CD4-positive, CD25-positive, alpha-beta regulatory T cell (primary cell): ENCODE results near the gene MAS1L. TPM values are rescaled to one million over a fixed set of nuclear protein-coding genes. Genes with fewer than 3 reads are reported as not detected.
A peak's percentile ranks its signal among the peaks of the same experiment; 100 is the strongest.

Experiments
- ATAC-seq, 2 donors: fragments of 150-1000 bp; cut with Tn5 transposase; one replicate each; pipeline ENCODE4 v1.10.0; 2021; ENCODE audit warnings: low read depth in 2 of 2, moderate number of reproducible peaks in 2 of 2, moderate library complexity in 1 of 2
- DNase-seq, 3 donors: peaks; one replicate each; pipeline versions ENCODE4 v3.0.0 to v3.0.0-alpha.2; 2012 to 2022; ENCODE audit warnings: mixed read lengths in 1 of 3
- H3K27ac ChIP-seq: one replicate; pipeline ENCODE4 v1.7.0; 2013; ENCODE audit warnings: mild to moderate bottlenecking, low read length; ENCODE audit not compliant: insufficient read depth, poor library complexity, severe bottlenecking
- H3K27me3 ChIP-seq: one replicate; pipeline ENCODE4 v1.7.0; 2013; ENCODE audit warnings: low read length; ENCODE audit not compliant: control insufficient read depth, insufficient read depth
- H3K36me3 ChIP-seq: one replicate; pipeline ENCODE4 v1.7.0; 2013; ENCODE audit warnings: mild to moderate bottlenecking, low read length, moderate library complexity; ENCODE audit not compliant: control insufficient read depth, insufficient read depth
- H3K4me1 ChIP-seq: 2 replicates; pipeline ENCODE4 v1.7.0; 2013; ENCODE audit warnings: mild to moderate bottlenecking, low read length; ENCODE audit not compliant: insufficient read depth, control insufficient read depth, poor library complexity, severe bottlenecking
- H3K4me3 ChIP-seq: one replicate; pipeline ENCODE4 v1.7.0; 2013; ENCODE audit warnings: low read depth, mild to moderate bottlenecking, low read length, moderate library complexity
- H3K9me3 ChIP-seq, 2 experiments: 1 replicate in 1 of 2; 2 replicates in 1 of 2; pipeline ENCODE4 v1.7.0; 2013; ENCODE audit warnings: low read length in 2 of 2, mild to moderate bottlenecking in 1 of 2, moderate library complexity in 1 of 2; ENCODE audit not compliant: control insufficient read depth in 2 of 2
- H3K27ac Mint-ChIP-seq, 3 donors: one replicate each; pipeline ENCODE4 v1.8.0; 2020 to 2022; ENCODE audit warnings: mild to moderate bottlenecking in 3 of 3, mixed read lengths in 3 of 3, moderate library complexity in 2 of 3
- H3K27me3 Mint-ChIP-seq: one replicate; pipeline ENCODE4 v1.8.0; 2022; ENCODE audit warnings: mild to moderate bottlenecking, mixed read lengths
- H3K36me3 Mint-ChIP-seq: one replicate; pipeline ENCODE4 v1.8.0; 2020; ENCODE audit warnings: mixed read lengths
- H3K4me1 Mint-ChIP-seq, 4 donors: one replicate each; pipeline ENCODE4 v1.8.0; 2020 to 2022; ENCODE audit warnings: mixed read lengths in 4 of 4, mild to moderate bottlenecking in 1 of 4
- H3K4me3 Mint-ChIP-seq, 4 donors: one replicate each; pipeline ENCODE4 v1.8.0; 2020 to 2022; ENCODE audit warnings: mild to moderate bottlenecking in 4 of 4, mixed read lengths in 4 of 4, moderate library complexity in 3 of 4
- H3K9me3 Mint-ChIP-seq, 7 donors: one replicate each; pipeline ENCODE4 v1.8.0; 2020 to 2022; ENCODE audit warnings: mixed read lengths in 7 of 7, mild to moderate bottlenecking in 3 of 7, moderate library complexity in 2 of 7
- polyA plus RNA-seq, 4 donors: library from polyadenylated mRNA; unstranded; fragments of 300-500 nt; fragmentation: Illumina TruSeq; gene quantifications; one replicate each; pipeline ENCODE4 v1.2.3, GENCODE V29; 2021
- total RNA-seq: library from RNA; stranded (reverse); gene quantifications from one replicate; pipeline ENCODE4 v1.2.3, GENCODE V29; 2022

The MAS1L gene, protein sequence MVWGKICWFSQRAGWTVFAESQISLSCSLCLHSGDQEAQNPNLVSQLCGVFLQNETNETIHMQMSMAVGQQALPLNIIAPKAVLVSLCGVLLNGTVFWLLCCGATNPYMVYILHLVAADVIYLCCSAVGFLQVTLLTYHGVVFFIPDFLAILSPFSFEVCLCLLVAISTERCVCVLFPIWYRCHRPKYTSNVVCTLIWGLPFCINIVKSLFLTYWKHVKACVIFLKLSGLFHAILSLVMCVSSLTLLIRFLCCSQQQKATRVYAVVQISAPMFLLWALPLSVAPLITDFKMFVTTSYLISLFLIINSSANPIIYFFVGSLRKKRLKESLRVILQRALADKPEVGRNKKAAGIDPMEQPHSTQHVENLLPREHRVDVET
- total RNA-seq (not detected), polyA plus RNA-seq (not detected)

DNA sequence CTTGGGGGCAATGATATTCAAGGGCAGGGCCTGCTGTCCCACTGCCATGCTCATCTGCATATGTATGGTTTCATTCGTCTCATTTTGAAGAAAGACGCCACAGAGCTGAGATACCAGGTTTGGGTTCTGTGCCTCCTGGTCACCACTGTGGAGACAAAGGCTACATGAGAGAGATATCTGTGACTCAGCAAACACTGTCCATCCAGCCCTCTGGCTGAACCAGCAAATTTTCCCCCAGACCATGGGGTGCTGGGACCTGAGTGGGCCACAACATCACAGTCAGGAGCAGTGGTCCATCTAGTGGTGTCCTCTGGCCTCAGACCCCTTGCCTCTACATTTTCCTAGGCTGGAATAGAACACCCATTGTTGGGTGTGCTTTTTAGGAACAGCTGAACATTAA is at the start of gene MAS1L:
MAS1L (minus strand) TSS at position 297 of the 400 bp plus-strand sequence; CDS start at position 243, 54 bp downstream.
- DNase-seq (no peak), ATAC-seq (no peak)
- peaks cover 33% of the 10 kb centered on the region for H3K27me3 Mint-ChIP-seq
- no peaks in the 10 kb centered on the region for H3K36me3 Mint-ChIP-seq
- Histone ChIP-seq H3K4me1 (no peaks in the 10 kb centered on the region), H3K9me3 (no peaks in the 10 kb centered on the region), H3K27ac (no peak within 1 kb of the TSS), H3K36me3 (no peaks in the 10 kb centered on the region), H3K27me3 (peaks cover 18% of the 10 kb centered on the region), H3K4me3 (no peak within 1 kb of the TSS)
- H3K27ac Mint-ChIP-seq, result no peak within 1 kb of the TSS
- H3K4me3 Mint-ChIP-seq, result no peak within 1 kb of the TSS
- H3K9me3 Mint-ChIP-seq, result peaks cover 0 to under 1% (median 0%) of the 10 kb centered on the region in 7 donors
- no peaks in the 10 kb centered on the region for H3K4me1 Mint-ChIP-seq

DNA sequence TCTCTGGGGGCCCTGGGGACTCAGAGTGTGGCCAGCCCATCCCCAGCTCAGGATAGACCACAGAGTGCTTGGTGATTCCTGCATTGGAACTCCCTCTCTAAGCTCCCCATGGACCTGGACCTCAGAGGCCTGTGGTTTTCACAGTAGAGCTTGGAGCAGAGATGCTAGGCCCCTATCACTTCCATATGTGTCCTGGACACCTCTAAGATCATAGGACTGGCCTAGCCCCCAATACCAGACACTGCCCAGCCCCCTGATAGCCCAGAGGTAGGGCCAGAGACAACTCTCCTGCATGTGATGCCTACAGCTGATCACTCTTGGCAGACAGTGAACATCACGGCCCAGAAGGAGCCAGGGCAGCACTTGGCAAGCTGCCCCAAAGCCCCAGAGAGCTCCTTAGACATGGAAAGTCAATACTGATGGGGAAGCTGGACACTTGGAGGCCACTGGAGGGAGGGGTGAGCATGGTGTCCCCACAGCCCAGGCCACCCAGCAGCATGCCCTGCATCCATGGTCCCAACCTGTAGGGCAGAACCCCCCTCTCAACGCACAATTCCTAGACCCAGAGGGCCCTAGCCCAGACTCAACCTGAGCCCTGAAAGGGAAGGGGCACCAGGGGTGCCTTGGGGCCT is 44.7 kb upstream of the MAS1L start:
- DNase-seq (no peak), ATAC-seq (no peak)
- Histone ChIP-seq H3K4me1 (no peaks in the 10 kb centered on the region), H3K9me3 (no peaks in the 10 kb centered on the region), H3K27ac (no peak overlapping the region), H3K36me3 (no peaks in the 10 kb centered on the region), H3K27me3 (no peaks in the 10 kb centered on the region), H3K4me3 (no peak overlapping the region)
- Mint-ChIP-seq H3K36me3 (no peaks in the 10 kb centered on the region), H3K9me3 (peaks cover 0 to 2% (median 0%) of the 10 kb centered on the region in 7 donors), H3K4me1 (no peaks in the 10 kb centered on the region), H3K27ac (no peak overlapping the region), H3K4me3 (no peak overlapping the region), H3K27me3 (peaks cover 1% of the 10 kb centered on the region)

DNA sequence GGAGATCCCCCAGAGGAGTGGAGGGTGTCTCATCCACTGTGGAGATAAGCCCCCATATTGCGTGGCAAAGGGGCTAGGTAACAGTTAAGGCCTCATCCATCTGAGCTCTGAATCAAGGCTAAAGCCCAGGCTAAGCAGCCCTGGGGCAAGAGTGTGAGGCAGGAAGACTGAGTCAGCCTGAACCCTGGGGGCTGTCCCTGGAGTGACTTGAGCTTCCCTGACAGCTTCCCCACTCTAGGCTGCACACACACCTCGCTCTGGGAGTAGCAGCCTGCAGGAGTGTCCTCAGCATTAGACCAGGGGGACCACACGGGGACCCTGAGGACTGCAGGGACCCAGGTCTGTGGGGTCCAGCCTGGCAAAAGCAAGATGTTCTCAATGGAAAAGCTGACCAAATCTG is 43.9 kb upstream of the MAS1L start:
- Histone ChIP-seq H3K9me3 (no peaks in the 10 kb centered on the region), H3K36me3 (no peaks in the 10 kb centered on the region), H3K4me3 (no peak overlapping the region), H3K4me1 (no peaks in the 10 kb centered on the region), H3K27me3 (no peaks in the 10 kb centered on the region), H3K27ac (no peak overlapping the region)
- H3K27ac Mint-ChIP-seq, result no peak overlapping the region
- H3K4me3 Mint-ChIP-seq, result no peak overlapping the region
- DNase-seq (no peak), ATAC-seq (peak in 1 of 2 donors; percentile 25)
- H3K27me3 Mint-ChIP-seq, result peaks cover 8% of the 10 kb centered on the region
- no peaks in the 10 kb centered on the region for H3K36me3 Mint-ChIP-seq
- peaks cover 0 to 5% (median 0%) of the 10 kb centered on the region in 7 donors for H3K9me3 Mint-ChIP-seq
- H3K4me1 Mint-ChIP-seq, result no peaks in the 10 kb centered on the region

DNA sequence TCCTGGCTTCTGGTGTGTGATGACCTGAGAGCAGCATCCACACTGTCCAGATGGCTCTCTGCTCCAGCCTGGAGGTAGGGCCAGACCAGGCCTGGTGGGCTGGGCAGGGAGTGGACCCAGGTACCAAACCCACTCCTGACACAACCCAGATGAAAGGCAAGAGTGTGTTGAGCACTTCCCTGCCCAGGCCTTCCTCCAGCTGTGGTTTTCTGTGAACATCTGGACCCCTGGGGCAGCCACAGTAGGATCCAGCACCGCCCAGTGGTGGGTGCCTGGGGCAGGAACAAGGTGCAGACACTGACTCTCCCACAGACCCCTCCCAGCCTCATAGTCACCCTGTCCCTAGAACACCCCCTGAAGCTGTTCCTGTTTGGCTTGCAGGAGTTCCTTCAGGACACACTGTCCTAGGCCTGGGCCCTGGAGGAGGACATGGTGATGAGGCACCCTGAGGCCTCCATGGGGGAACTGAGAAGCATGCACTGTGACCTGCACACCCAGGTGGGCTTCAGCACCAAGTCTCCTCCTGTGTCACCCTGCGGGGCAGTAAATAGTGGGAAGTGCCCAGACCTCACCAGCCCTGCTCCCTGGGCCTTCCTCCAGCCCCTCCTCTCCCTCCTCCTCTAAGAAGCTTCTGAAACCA is 43.0 kb upstream of the MAS1L start:
- no peak overlapping the region for H3K27ac ChIP-seq
- peaks cover 13% of the 10 kb centered on the region for H3K27me3 Mint-ChIP-seq
- H3K36me3 ChIP-seq, result no peaks in the 10 kb centered on the region
- no peaks in the 10 kb centered on the region for H3K9me3 ChIP-seq
- H3K4me1 ChIP-seq, result no peaks in the 10 kb centered on the region
- no peak overlapping the region for H3K27ac Mint-ChIP-seq
- H3K4me1 Mint-ChIP-seq, result no peaks in the 10 kb centered on the region
- DNase-seq (no peak), ATAC-seq (no peak)
- no peak overlapping the region for H3K4me3 Mint-ChIP-seq
- H3K36me3 Mint-ChIP-seq, result no peaks in the 10 kb centered on the region
- peaks cover 0 to 5% (median 0%) of the 10 kb centered on the region in 7 donors for H3K9me3 Mint-ChIP-seq
- H3K4me3 ChIP-seq, result no peak overlapping the region
- H3K27me3 ChIP-seq, result peaks cover 3% of the 10 kb centered on the region

DNA sequence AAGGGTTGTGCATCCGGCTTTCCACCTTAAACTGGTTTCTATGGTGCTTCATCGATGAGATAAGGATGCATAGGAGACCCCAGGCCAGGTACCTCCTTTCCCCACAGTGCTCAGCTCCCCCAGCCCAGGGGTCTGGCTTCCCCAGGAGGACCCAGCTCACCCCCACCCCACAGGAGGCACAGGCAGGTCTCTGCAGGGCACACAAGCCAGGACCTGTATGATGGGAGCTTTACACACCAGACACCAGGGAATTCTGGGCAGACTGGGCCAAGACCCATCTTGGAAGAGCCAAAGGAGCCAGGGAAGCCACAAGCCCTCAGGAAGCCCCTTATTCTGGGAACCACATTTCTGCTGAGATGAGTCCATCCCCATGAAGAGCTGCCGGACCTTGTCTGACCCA is 42.2 kb upstream of the MAS1L start:
- H3K36me3 Mint-ChIP-seq, result no peaks in the 10 kb centered on the region
- Histone ChIP-seq H3K4me3 (no peak overlapping the region), H3K27me3 (peaks cover 3% of the 10 kb centered on the region), H3K4me1 (no peaks in the 10 kb centered on the region), H3K9me3 (no peaks in the 10 kb centered on the region), H3K27ac (no peak overlapping the region), H3K36me3 (no peaks in the 10 kb centered on the region)
- no peaks in the 10 kb centered on the region for H3K4me1 Mint-ChIP-seq
- no peak for DNase-seq
- no peak overlapping the region for H3K27ac Mint-ChIP-seq
- no peak overlapping the region for H3K4me3 Mint-ChIP-seq
- no peak for ATAC-seq
- peaks cover 21% of the 10 kb centered on the region for H3K27me3 Mint-ChIP-seq
- H3K9me3 Mint-ChIP-seq, result peaks cover 0 to 5% (median 0%) of the 10 kb centered on the region in 7 donors

DNA sequence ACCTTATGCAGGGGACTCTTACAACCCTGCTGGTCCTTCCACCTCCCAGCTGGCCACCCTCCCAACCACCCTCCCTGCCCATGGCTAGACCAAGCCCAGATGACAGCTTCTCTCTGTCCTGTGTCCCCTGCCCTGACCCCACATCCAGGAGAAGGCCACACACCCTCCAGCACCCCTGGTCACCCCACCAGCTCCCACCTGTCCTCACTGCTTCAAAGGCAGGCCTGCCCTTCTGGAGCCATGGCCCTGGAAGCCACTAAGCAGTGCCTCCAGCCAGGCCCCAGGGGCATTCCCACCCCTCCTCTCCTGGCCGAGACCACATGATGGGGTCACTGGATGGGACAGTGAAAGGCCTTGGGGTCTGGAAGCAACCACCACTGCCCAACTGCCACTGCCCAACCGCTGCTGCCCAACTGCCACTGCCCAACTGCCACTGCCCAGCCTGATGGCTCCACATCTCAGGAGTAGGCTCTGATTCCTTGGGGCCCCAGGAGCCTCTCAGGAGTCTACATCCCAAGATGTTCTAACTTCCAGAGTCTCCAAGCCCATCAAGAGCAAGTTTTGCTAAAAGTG is 41.3 kb upstream of the MAS1L start:
- Mint-ChIP-seq H3K27ac (no peak overlapping the region), H3K9me3 (peaks cover 0 to 5% (median 0%) of the 10 kb centered on the region in 7 donors), H3K27me3 (peaks cover 29% of the 10 kb centered on the region), H3K4me1 (no peaks in the 10 kb centered on the region), H3K4me3 (no peak overlapping the region), H3K36me3 (no peaks in the 10 kb centered on the region)
- H3K36me3 ChIP-seq, result no peaks in the 10 kb centered on the region
- H3K9me3 ChIP-seq, result no peaks in the 10 kb centered on the region
- ATAC-seq, result no peak
- peaks cover 3% of the 10 kb centered on the region for H3K27me3 ChIP-seq
- H3K4me3 ChIP-seq, result no peak overlapping the region
- no peak overlapping the region for H3K27ac ChIP-seq
- H3K4me1 ChIP-seq, result no peaks in the 10 kb centered on the region
- DNase-seq, result no peak

DNA sequence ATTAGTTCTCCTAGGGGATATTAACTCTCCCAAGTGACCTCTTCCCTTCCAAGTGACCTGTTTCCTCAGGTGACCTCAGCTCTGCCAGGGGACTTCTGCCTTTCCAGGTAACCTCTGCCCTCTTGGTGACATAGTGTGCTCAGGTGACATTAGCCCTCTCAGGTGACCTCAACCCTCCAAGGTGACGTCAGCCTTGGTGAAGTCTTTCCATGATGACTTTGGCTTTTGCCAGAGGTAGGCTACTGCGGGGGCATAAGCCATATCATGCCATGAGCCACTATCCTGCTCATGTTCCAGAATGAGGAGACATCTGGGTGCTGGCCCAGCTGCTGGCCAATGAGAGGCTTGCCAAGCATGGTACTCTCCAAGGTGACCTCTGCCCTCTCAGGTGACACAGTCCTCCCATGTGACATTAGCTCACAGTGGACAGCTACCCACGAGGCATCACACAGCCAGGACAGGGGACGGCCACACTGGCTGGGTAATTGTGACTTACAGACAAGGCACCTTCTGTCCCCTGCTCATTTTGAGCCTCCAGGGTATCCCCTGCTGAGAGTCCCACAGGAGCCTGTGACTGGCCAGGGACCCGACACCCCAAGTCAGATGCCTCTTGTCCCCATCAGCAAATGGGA is 40.7 kb upstream of the MAS1L start:
- no peak overlapping the region for H3K27ac ChIP-seq
- no peak overlapping the region for H3K27ac Mint-ChIP-seq
- no peaks in the 10 kb centered on the region for H3K9me3 ChIP-seq
- H3K36me3 Mint-ChIP-seq, result no peaks in the 10 kb centered on the region
- H3K9me3 Mint-ChIP-seq, result peaks cover 0 to 5% (median 0%) of the 10 kb centered on the region in 7 donors
- no peaks in the 10 kb centered on the region for H3K4me1 Mint-ChIP-seq
- H3K36me3 ChIP-seq, result no peaks in the 10 kb centered on the region
- peaks cover 29% of the 10 kb centered on the region for H3K27me3 Mint-ChIP-seq
- H3K4me1 ChIP-seq, result no peaks in the 10 kb centered on the region
- ATAC-seq, result no peak
- H3K4me3 Mint-ChIP-seq, result no peak overlapping the region
- no peak for DNase-seq
- H3K27me3 ChIP-seq, result peaks cover 3% of the 10 kb centered on the region
- H3K4me3 ChIP-seq, result no peak overlapping the region
